OCI-LY3 (cell line): Measurements from ENCODE around the gene CUL1.

ENCODE experiments used
- H2AFZ ChIP-seq: fragments of 200-600, 300-600 bp; shearing (Covaris generic); 2 replicates; pipeline ENCODE4 v1.6.0; 2014; ENCODE audit warnings: antibody characterized with exemption, low read depth, low read length
- H3K27ac ChIP-seq: fragments of 200-600, 300-600 bp; sonication (generic); 2 replicates; pipeline ENCODE4 v1.5.1; 2014; ENCODE audit warnings: mild to moderate bottlenecking, low read length, moderate library complexity, mixed read lengths
- H3K27me3 ChIP-seq: fragments of 200-600, 300-600 bp; sonication (generic); 2 replicates; pipeline ENCODE4 v1.6.1; 2014; ENCODE audit warnings: low read depth, low read length, mixed read lengths
- H3K36me3 ChIP-seq: fragments of 200-600, 300-600 bp; sonication (generic); replicated peaks from 2 replicates; pipeline ENCODE3; 2014; ENCODE audit warnings: low read depth, low read length, mixed read lengths
- H3K4me1 ChIP-seq: fragments of 300-600, 200-600 bp; sonication (generic); 2 replicates; pipeline ENCODE4 v1.6.1; 2014; ENCODE audit warnings: low read length, mixed read lengths
- H3K4me2 ChIP-seq: fragments of 200-600, 300-600 bp; sonication (generic); 2 replicates; pipeline ENCODE4 v1.6.1; 2014; ENCODE audit warnings: low read length, mixed read lengths
- H3K4me3 ChIP-seq: fragments of 300-600, 200-600 bp; sonication (generic); 2 replicates; pipeline ENCODE4 v1.5.1; 2014; ENCODE audit warnings: antibody characterized with exemption, mild to moderate bottlenecking, low read length, moderate library complexity
- H3K79me2 ChIP-seq: fragments of 300-600, 200-600 bp; shearing (Covaris generic); 2 replicates; pipeline ENCODE4 v1.6.1; 2014; ENCODE audit warnings: mild to moderate bottlenecking, low read length, mixed read lengths
- H3K9ac ChIP-seq: fragments of 300-600, 200-600 bp; shearing (Covaris generic); 2 replicates; pipeline ENCODE4 v1.6.0; 2014; ENCODE audit warnings: mild to moderate bottlenecking, low read length, moderate library complexity
- H3K9me3 ChIP-seq: fragments of 200-600, 300-600 bp; shearing (Covaris generic); 2 replicates; pipeline ENCODE4 v1.6.1; 2014; ENCODE audit warnings: low read length, mixed read lengths; ENCODE audit not compliant: insufficient read depth
- H4K20me1 ChIP-seq: fragments of 200-600, 300-600 bp; sonication (generic); 2 replicates; pipeline ENCODE4 v1.6.1; 2016; ENCODE audit warnings: low read length, mixed read lengths; ENCODE audit not compliant: insufficient read depth
- EZH2phosphoT487 ChIP-seq: fragments of 200-600 bp; shearing (Covaris generic); IDR thresholded peaks from 2 replicates; pipeline ENCODE4 v1.6.1; 2018; ENCODE audit warnings: antibody characterized with exemption, mixed run types, low read depth
- TF ChIP-seq, protein P1 (sequence below): fragments of 200-600, 300-600 bp; sonication (generic); IDR thresholded peaks from 2 replicates; pipeline ENCODE4 v1.5.1; 2014; ENCODE audit warnings: antibody characterized with exemption, low read length, low read depth

CUL1 gene

DNA sequence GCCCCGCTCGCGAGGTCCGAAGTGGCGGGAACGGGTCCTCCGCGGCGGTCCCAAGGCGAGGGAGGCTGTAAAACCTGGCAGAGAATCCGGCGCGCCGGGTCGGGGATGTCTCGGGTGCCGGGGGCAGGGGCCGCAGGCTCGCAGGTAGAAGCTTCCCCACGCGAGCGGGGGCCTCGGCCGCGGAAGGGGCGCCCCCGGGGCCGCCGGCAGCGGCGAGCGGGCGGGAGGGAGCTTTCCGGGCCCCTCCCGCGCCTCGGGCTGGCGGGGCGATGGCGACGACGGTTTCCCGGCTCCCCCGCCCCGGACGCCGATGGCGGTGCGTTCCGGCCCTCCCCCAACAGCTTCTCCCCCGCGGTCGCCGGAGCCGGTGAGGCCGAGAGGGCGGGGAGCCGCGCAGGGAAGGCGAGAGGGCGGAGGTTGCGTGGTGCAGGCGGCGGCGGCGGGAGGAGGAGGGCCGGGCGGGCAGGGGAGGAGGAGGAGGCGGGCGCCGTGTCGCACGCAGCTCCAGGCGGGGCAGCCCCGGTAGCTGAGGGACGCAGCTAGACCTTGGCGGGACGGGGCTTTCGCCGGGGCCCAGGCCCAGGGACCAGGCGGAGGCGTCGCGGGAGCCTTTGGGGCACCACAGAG lies at the start of gene CUL1:
CUL1 (plus strand) TSS at position 507 of the 627 bp plus-strand sequence. CDS start 31,220 bp downstream, outside the sequence.
- TF ChIP-seq, protein P1, sequence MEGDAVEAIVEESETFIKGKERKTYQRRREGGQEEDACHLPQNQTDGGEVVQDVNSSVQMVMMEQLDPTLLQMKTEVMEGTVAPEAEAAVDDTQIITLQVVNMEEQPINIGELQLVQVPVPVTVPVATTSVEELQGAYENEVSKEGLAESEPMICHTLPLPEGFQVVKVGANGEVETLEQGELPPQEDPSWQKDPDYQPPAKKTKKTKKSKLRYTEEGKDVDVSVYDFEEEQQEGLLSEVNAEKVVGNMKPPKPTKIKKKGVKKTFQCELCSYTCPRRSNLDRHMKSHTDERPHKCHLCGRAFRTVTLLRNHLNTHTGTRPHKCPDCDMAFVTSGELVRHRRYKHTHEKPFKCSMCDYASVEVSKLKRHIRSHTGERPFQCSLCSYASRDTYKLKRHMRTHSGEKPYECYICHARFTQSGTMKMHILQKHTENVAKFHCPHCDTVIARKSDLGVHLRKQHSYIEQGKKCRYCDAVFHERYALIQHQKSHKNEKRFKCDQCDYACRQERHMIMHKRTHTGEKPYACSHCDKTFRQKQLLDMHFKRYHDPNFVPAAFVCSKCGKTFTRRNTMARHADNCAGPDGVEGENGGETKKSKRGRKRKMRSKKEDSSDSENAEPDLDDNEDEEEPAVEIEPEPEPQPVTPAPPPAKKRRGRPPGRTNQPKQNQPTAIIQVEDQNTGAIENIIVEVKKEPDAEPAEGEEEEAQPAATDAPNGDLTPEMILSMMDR, result no peak
- TF ChIP-seq EZH2phosphoT487, result no peak
- peak within 1 kb of the TSS; percentile 90 for H3K4me2 ChIP-seq
- peaks cover 35% of the 10 kb centered on the region for H4K20me1 ChIP-seq
- no peaks in the 10 kb centered on the region for H3K9me3 ChIP-seq
- peaks cover 60% of the 10 kb centered on the region for H3K79me2 ChIP-seq
- H3K27me3 ChIP-seq, result no peaks in the 10 kb centered on the region; the same call in 1 of the 2 replicates
- H3K27ac ChIP-seq, result peak within 1 kb of the TSS; percentile 66
- H3K4me1 ChIP-seq, result peaks cover 25% of the 10 kb centered on the region
- H3K9ac ChIP-seq, result peak within 1 kb of the TSS; percentile 91
- H3K4me3 ChIP-seq, result peak within 1 kb of the TSS; percentile 87
- peak within 1 kb of the TSS; percentile 55 for H2AFZ ChIP-seq
- no peaks in the 10 kb centered on the region for H3K36me3 ChIP-seq

DNA sequence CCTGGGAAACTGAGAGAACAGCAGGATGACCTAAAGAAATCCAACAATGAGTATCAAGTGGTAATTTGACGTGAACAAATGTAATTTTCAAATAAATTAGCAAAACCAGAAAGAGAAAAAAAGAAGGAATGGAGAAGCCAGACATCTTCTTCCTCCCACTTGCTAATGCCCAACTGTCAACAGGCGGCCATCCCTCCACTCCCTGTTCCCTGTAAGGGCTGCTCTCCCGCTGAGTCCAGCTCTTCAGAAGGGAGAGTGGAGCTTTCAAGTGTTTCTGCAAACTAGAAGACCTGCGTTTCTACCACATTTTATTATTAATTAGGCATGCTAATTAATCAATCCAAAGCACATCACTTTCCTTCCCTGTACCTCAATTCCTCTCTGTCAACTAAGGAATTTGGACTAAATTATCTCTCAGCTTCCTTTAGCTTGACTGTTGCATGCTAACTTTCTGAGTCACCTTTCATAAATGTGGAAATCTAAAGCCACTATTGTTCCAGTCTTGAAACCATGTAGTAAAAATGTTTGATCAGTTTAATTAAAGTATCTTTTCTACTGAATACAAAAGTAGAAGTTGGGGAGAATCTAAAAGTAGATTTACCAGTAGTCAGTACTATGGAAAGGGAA lies 48.4 kb upstream of the CUL1 start:
- H3K36me3 ChIP-seq, result no peaks in the 10 kb centered on the region
- no peak overlapping the region for H3K27ac ChIP-seq
- no peaks in the 10 kb centered on the region for H4K20me1 ChIP-seq
- no peaks in the 10 kb centered on the region for H3K9me3 ChIP-seq
- H3K4me2 ChIP-seq, result no peak overlapping the region
- H3K79me2 ChIP-seq, result no peaks in the 10 kb centered on the region
- H3K4me3 ChIP-seq, result no peak overlapping the region
- no peak for TF ChIP-seq EZH2phosphoT487
- TF ChIP-seq, protein P1, result no peak
- H2AFZ ChIP-seq, result no peak overlapping the region
- peaks cover 12% of the 10 kb centered on the region for H3K27me3 ChIP-seq
- no peak overlapping the region for H3K9ac ChIP-seq
- peaks cover 11% of the 10 kb centered on the region for H3K4me1 ChIP-seq

DNA sequence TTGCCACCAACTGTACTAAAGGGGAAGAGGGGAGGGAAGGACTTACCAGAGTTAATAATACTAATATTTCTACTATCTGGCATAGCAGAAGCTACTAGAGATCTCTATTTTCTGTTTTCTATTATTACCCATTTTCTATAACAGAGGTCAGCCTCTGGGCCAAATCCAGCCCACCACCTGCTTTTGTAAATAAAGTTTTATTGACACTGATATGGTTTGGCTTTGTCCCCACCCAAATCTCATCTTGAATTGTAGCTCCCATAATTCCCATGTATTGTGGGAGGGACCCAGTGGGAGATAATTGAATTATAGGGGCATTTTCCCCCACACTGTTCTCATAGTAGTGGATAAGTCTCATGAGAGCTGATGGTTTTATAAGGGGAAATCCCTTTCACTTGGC lies 45.9 kb upstream of the CUL1 start:
- no peak overlapping the region for H3K9ac ChIP-seq
- H4K20me1 ChIP-seq, result no peaks in the 10 kb centered on the region
- no peak overlapping the region for H3K4me2 ChIP-seq
- H3K27ac ChIP-seq, result no peak overlapping the region
- H3K36me3 ChIP-seq, result no peaks in the 10 kb centered on the region
- no peaks in the 10 kb centered on the region for H3K27me3 ChIP-seq
- no peak for TF ChIP-seq EZH2phosphoT487
- TF ChIP-seq, protein P1, result no peak
- H3K9me3 ChIP-seq, result no peaks in the 10 kb centered on the region
- H3K4me3 ChIP-seq, result no peak overlapping the region
- H2AFZ ChIP-seq, result no peak overlapping the region
- no peaks in the 10 kb centered on the region for H3K79me2 ChIP-seq
- H3K4me1 ChIP-seq, result no peaks in the 10 kb centered on the region

DNA sequence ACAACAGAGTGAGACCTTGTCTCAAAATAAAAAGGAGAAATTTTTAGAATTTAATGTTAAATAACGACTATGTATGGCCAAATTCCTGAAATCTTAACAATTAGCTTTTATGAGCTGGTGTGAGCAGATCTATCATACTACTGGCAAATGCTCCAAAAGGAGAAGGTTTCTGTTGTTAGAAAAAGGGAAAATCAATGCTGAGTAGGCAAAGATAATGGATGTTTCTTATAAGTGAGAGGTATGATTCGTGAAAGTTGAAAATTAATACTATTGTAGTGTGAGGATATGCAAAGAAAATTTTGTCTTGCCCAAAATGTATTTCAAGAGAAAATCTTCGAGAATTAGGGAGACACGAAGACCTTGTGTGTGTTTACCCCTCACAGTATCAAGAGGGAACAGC lies 40.8 kb upstream of the CUL1 start:
- Histone ChIP-seq H3K9ac (no peak overlapping the region), H3K4me2 (no peak overlapping the region), H3K79me2 (no peaks in the 10 kb centered on the region), H3K4me3 (no peak overlapping the region), H3K27ac (no peak overlapping the region), H3K36me3 (no peaks in the 10 kb centered on the region), H3K4me1 (no peaks in the 10 kb centered on the region), H3K27me3 (no peaks in the 10 kb centered on the region), H4K20me1 (no peaks in the 10 kb centered on the region), H3K9me3 (no peaks in the 10 kb centered on the region), H2AFZ (no peak overlapping the region)
- TF ChIP-seq, protein P1, result no peak
- no peak for TF ChIP-seq EZH2phosphoT487
